GM12872 (cell line): ENCODE measurements around the gene AKT3.

Experiments used
- TF ChIP-seq, protein P1 (sequence below): IDR thresholded peaks from 3 replicates; pipeline ENCODE4 v1.5.1; 2011; ENCODE audit warnings: low read depth, mild to moderate bottlenecking, low read length, moderate library complexity; ENCODE audit not compliant: insufficient read depth

AKT3 gene

DNA sequence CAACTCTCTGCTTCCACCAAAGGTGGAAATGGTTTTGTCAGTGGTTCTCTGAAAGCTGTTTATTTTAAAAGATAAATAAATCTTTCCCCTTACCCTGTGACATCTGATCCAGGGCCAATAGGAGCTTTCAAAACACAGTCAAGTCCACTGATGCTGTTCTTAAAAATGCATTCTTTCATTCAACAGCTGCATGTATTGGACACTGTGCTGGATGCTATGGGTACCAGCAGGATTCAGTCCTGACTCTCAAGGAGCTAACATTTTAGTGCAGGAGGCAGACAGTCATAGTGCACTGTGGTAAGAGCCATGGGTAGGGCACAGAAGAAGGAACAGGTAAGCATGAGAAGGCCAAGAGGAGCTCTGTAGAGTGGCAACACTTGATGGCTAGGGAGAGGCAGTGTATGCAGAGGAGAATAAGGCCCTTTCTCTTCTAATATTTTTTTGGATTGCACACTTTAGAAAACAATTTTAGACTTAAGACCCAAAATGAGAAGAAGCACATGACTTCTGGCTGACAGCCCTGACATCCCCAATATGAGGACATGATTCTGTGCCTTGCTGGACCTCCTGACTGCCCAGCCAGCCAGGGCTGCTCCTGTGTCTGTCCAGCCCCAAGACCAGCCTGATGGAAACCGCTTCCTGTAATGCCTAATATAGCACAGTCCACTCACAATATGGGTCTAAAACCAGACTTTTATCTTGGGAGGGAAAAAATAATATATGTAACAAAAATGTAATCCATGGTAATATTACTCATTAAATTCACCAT, 386.9 kb downstream of the AKT3 start:
- TF ChIP-seq, protein P1, sequence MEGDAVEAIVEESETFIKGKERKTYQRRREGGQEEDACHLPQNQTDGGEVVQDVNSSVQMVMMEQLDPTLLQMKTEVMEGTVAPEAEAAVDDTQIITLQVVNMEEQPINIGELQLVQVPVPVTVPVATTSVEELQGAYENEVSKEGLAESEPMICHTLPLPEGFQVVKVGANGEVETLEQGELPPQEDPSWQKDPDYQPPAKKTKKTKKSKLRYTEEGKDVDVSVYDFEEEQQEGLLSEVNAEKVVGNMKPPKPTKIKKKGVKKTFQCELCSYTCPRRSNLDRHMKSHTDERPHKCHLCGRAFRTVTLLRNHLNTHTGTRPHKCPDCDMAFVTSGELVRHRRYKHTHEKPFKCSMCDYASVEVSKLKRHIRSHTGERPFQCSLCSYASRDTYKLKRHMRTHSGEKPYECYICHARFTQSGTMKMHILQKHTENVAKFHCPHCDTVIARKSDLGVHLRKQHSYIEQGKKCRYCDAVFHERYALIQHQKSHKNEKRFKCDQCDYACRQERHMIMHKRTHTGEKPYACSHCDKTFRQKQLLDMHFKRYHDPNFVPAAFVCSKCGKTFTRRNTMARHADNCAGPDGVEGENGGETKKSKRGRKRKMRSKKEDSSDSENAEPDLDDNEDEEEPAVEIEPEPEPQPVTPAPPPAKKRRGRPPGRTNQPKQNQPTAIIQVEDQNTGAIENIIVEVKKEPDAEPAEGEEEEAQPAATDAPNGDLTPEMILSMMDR = no peak

DNA sequence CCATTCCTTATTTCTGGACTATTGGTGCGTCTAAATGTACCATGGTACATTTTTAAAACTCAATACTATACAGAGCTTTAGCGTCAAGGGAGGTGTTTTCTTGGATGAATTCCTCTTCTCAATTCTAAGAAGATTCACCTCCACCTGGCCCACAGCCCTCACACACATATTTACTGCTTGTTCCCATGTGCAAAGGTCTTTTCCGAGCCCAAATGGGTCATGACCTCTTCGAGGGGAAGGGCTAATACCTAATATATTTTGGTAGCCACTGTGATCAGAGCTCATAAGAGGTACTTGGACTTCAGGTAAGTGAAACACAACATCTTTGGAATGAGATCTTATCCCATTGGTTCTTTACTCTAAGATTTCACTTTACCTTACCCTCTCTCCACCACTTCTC, 388.3 kb downstream of the AKT3 start:
- TF ChIP-seq, protein P1 = no peak

DNA sequence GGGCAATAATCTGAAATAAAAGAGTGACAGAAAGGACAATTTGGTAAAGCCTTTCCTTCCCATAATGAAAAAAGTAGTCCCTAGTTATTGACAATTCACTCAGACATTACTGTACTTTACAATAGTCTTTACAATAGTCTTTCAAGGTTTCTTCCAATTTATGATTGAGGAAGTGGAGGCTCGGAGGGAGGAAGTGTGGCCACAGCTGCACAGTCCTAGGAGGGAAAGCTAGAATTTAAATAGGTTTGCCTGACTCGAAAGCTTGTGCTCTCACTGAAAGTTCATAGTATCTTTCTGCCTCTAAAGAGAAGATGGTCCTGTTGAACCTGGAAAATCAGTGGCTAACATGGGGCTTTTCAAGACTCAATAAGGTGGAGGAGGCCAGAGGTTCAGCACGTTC, 391.0 kb downstream of the AKT3 start:
- TF ChIP-seq, protein P1 = no peak

DNA sequence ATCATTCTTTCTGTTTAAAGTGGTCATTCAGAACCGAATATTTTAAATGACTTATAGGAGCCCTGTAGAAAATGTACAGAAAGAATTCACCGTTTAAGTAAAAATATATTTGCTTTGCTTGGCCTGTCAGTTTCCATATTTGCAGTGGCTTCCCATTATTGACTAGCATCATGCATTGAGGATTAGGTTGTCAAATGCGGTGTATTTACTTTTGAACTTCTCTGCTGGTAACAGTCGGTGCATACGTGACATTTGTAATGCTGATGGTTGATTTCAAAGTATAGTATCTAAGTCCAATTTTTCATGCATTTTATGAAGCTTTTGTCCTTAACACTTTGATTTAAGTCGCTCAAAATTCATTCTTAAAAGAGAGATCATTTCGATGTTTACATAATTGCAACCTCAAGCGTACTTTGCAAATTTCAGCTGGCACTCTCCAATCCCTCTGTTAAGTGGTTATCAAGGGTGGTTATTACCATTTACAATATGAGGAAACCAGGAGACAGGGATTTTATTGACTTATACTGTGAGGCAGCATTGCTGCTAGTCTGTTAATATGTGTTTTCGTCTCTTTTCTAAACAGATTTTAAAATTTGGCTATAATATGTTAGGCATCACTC, 392.6 kb downstream of the AKT3 start:
- TF ChIP-seq, protein P1 = no peak

DNA sequence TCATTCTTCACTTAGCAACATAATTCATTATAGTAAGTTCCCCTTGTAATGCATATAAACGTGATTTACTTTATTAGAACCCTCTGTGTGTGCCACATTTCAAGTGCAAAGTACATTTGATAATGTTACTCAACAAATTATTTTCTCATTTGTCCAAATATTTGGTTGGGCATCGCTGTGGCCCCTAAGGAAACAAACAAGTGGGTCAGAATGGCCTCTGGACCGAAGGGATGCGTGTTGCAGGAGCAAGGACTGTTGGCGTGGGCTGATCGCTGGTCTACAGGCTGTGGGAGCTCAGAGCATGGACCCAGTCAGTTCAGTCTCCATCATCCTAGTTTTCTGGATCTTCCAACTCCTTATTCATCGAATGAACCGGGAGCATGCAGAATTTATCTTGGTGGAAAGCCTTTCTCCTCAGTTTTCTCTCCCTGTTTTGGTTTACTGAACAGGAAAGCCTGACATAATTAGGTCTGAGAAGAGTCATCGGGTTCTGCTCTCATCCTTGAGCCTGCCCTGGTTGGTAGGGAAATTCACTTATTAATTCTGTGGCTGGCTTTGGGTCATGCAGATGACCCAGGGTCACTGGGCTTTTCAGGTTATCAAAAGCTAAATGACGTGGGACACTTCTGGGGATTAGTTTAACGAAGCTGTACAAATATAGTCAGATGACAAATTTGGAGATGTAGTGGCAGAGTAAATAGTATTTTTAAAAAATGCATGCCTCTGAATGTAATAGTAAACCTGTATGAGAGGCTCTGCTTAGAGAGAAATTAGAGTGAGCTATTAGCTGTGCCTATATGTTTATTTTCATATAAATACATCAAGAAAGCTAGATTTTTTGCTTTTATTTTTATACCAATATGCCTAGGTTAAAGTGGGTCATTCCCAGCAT, 394.0 kb downstream of the AKT3 start:
- TF ChIP-seq, protein P1 = no peak

DNA sequence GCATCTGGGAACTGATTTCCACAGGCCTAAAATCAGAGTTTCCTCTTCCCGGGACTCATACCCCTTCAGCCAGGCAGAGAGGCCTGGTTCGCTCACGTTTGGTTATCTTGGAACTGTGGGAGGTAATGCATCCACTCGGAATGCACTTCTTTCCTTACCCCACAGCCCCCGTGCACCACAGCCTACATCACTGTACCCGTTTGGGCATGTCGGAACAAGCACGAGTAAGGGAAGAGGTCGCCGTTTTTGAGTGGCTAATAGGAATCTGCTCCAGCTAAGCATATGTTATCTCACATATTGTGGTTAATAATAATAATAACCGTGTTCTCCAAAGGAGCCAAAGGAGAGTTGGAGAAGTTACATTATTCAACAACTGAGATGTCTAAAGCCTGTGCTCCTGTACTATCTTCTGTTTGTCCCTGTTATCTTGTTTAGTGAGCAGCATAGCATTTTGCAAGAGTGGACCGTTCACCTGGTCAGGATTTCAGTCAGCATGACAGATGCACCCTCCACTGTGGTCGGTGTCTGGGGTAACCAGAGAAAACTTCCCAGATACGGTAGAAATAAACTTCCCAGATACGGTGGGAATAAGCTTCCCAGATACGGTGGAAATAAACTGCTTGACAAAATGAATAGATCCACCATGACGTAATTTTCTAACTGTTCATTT, 395.6 kb downstream of the AKT3 start:
- TF ChIP-seq, protein P1 = no peak
